CD4-positive, alpha-beta T cell treated with Interleukin-6 for 4 hours (primary cell): ENCODE data around the gene DCBLD2.

Source experiments
- DNase-seq: peaks from one replicate; pipeline ENCODE4 v3.0.0-alpha.2; 2020; ENCODE audit warnings: mixed read lengths

DCBLD2 gene

DNA sequence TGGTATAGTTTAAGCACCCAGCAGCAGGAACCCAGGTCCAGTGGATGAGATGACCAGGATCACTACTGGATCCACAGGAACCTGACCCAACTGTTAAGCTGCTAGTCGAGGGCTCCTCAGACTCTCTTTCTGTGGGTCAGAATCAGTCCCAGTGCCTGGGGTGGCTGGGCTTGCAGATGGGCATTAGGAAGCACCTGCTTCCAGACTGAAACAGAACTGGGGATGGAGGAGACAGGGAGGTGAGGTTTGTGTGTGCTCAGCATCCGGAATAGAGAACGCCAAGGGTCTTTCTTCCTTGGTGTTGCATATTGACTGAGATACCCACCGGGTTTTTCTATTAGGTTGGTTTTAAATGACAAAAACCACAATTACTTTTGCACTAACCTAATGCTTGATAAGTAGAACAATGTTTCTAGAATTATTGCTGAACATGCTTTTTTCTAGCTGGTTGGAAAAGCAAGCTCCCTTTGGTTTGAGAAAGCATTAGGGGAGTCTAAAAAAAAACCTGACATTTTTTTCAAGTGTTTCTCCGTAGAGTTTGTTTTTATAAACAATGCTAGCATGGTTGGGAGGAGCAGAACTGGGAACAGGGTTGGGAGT is 137.6 kb downstream of the DCBLD2 start:
- DNase-seq, result no peak

DNA sequence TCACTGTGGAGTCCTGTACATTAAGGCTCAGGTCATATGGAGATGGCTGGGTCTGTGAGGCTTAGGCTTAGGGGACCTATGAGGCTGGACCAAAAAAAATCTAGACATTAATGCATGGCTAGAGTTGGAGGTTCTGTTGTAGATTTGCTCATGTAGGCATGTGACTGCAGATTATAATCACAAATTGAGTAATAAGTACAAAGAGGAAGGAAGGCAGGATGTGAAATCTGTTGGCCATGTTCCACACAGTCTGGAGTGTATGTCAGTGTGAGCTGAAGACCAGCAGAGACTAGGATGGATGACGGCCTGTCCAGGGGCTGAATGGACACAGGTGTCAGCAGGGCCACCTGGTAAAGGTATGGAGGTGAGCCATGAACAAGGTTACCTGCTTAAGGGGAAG is 138.4 kb downstream of the DCBLD2 start, which contains the start of gene ST3GAL6:
Gene ST3GAL6 (plus strand): TSS at position 265 of the 400 bp plus-strand sequence. CDS start 5,101 bp downstream, outside the sequence.
- no peak for DNase-seq

DNA sequence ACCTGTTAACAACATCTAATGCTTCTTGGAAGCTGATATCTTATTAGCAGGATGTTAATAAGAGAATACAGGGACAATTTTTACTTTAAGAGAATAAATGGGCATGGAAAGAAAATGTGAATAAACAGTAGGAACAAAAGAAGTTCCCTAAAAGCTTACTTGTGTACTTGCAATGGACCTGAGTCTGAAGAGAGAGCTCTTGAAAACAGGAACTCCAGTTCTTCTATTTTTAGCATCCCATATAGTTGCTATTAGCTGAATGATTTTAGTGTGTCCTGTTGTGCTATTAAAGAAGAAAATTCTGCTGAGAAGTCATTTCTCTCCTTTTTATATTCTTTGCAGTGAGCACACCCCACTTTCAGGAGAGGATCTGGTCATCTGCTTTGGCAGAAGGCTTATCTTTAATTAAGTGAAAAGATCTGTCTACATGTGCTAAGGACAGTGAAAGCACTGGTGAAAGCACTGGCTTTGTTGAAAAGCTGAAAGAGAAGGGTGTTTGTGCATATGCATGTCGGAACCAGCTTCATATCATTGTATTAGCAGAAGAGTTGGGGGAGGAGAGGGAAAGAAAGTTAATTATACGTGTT is 139.8 kb downstream of the DCBLD2 start:
- no peak for DNase-seq

DNA sequence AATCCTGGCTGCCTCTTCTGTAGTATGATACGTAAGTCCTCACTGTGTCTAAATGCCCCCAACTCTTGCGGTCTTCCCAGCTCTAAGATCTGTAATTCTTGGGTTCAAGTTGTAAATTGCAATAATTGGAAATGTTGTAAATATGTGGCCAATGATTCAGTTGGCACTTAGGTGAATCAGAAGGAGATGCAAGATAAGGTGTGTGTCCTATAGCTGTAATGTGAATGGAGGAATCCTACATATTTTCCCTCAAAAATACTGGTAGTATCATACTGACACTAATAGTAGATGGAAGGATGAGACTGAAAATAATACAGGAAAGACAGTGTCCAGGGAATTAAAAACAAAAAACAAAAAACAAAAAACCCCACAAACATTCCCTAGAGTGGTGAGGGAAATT is 141.9 kb downstream of the DCBLD2 start:
- no peak for DNase-seq

DNA sequence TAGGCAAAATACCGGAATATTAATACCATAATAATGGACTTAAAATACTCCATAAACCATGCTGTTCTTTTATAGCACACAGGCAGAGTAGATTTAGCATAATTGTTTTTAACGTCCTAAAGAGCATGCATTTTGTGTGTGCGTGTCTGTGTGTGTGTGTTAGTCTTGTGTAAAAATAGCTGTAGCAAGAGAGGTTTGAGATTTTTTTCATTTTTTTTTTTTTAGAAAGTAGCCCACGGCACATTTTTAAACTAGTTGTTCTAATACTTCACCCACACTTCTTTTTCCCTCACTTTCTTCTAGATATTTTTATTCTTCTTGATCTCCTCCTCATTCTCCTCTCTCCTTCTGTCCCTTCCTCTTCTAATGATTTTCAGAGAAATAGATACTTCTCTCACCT is 145.9 kb downstream of the DCBLD2 start:
- no peak for DNase-seq

DNA sequence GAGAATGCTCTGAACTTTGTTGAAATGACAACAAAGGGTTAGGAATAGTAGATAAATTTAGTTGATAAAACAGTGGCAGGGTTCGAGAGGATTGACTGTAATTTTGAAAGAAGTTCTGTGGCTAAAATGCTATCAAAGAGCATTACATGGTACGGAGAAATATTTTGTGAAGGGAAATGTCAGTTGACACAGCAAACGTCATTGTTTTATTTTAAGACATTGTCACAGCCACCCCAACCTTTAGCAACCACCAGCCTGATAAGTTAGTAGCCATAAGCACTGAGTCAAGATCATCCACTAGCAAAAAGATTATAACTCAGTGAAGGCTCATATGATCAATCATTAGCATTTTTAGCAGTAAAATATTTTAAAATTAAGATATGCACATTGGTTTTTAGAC is 147.0 kb downstream of the DCBLD2 start:
- DNase-seq, result no peak

DNA sequence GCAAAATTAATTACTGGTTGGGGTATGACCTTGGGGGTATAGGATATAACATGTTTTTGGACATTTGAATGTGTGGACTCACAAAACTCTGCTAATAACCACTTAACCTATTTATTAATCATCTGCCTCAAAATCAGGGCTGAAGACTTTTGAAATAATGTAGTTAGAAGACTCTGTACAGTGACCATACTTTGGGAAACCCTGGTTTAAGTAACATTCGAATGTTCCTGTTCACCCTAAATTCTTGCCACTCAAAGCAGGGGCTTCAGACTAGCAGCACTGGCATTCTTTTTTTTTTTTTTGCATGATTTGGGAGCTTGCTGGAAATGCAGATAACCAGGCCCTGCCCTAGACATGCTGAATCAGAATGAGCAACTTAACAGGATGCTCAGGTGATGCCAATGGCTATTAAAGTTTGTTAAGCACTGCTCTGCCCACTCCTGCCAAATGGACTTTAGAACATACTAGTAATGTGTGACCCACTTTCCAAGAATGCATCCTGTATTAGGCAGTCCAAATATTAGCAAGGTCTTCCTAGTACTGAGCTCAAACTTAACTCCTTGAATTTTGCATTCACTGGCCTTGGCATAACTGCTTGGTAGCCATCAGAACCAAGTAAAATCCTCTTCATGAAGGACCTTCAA is 151.1 kb downstream of the DCBLD2 start:
- DNase-seq, result no peak

DNA sequence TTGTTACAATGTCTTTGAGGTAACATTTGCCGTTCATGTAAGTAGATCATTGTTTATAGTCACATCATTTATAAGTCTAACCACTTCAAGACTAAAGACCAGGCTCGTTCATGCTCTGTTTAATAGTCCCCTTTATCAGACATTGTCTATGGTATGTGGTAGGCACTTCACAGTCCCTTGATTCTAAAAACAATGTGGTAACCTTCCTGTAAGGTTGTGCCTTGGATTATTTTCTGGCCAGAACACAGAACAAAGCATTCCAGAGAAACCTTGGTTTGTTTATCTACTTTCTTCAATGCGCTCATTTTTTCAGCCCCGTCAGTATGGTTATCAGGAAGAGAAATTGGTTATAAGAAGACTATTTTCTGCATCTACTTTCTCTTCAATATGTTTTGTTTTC is 154.6 kb downstream of the DCBLD2 start:
- DNase-seq, result no peak

DNA sequence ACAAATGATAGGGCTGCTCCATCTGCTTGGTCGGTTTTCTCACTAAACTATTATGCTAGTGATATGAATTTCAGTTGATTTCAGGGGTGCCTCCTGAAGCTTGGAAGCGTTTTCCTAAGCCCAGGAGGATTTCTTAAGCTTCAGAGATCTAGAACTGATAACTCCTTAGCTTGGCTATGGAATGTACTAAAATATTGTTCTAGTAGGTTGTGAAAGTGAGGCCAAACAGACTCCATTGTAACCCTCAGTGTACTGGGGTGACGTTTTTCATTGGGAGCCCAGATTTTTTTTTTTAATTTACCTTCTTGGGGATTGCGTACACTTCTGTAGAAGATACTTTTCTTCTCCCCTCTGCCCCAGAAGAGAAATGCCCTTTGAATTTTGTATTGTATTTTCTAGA is 155.4 kb downstream of the DCBLD2 start:
- DNase-seq, result no peak
